Fibroblast of pulmonary artery (primary cell): ENCODE measurements around the gene BCL2.

ENCODE experiments used
- DNase-seq: peaks from one replicate; pipeline ENCODE4 v3.0.0-alpha.2; 2010; ENCODE audit warnings: low read depth
- H3K4me3 ChIP-seq: replicated peaks from 2 replicates; pipeline ENCODE4 v1.5.1; 2011; ENCODE audit warnings: low read depth, mild to moderate bottlenecking, control low read depth, low read length, moderate library complexity
- TF ChIP-seq, protein P1 (sequence below): IDR thresholded peaks from 2 replicates; pipeline ENCODE4 v1.5.1; 2011; ENCODE audit warnings: mild to moderate bottlenecking, control low read depth, low read length, inconsistent platforms; ENCODE audit errors: missing control alignments

The BCL2 gene

DNA sequence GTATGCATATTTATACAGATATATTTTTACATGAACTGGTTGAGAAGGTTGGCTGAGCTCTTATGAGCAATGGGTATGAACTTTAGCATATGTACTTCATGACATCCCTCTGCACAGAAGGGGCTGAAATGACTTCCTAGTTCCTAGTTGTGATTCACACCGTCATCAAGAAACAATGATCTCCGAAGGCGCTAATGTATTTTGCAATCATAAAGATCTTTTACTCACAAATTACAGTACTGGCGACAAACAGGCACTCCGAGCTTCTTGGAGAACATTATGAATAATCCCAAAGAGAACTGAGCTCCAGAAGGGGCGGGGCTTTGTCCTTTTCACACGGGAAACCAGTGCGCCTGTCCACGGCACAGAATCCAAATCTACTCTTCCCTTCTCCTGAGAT, 18.1 kb downstream of the BCL2 start:
- H3K4me3 ChIP-seq = no peak overlapping the region
- TF ChIP-seq, protein P1, sequence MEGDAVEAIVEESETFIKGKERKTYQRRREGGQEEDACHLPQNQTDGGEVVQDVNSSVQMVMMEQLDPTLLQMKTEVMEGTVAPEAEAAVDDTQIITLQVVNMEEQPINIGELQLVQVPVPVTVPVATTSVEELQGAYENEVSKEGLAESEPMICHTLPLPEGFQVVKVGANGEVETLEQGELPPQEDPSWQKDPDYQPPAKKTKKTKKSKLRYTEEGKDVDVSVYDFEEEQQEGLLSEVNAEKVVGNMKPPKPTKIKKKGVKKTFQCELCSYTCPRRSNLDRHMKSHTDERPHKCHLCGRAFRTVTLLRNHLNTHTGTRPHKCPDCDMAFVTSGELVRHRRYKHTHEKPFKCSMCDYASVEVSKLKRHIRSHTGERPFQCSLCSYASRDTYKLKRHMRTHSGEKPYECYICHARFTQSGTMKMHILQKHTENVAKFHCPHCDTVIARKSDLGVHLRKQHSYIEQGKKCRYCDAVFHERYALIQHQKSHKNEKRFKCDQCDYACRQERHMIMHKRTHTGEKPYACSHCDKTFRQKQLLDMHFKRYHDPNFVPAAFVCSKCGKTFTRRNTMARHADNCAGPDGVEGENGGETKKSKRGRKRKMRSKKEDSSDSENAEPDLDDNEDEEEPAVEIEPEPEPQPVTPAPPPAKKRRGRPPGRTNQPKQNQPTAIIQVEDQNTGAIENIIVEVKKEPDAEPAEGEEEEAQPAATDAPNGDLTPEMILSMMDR = no peak
- no peak for DNase-seq

DNA sequence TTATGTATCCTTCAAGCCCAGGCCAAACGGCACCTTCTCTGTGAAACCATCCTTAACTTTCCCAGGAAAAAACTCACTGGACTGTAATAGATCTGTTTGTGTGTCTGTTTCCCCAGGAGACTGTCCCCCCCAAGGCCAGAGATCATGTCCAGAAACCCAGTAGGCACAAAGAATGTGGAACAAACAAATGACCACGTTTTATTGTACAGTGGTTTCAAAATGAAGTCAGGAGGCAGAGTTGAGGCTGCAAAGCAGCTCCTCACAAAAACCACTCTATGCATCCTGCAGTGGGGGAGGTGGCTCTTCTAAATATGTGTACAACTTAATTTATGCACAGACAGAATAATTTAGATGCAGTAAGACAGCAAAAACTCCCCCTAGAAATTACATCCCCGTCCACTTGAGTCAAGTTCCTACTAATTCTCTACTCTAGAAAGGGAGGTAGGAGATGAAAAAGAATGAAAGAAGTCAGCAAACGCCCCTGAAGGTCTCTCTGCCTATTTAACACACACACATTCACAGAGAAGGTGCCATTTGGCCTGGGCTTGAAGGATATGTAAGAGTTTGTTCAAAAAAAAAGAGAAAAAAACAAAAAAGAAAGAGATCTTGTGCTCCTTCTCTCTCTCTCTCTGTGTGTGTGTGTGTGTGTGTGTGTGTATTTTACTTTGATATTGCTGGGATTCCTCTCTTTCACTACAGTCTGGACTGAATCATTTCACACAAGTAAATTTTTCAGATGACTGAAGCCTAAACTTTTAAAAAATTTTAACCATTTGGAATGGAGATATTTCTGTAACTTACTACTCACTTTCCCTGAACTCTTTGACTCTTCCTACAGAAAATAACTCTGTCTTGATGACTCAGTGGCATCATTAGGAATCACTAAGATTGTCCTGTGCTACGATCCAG, 19.5 kb downstream of the BCL2 start:
- no peak overlapping the region for H3K4me3 ChIP-seq
- TF ChIP-seq, protein P1 = no peak
- DNase-seq = no peak

DNA sequence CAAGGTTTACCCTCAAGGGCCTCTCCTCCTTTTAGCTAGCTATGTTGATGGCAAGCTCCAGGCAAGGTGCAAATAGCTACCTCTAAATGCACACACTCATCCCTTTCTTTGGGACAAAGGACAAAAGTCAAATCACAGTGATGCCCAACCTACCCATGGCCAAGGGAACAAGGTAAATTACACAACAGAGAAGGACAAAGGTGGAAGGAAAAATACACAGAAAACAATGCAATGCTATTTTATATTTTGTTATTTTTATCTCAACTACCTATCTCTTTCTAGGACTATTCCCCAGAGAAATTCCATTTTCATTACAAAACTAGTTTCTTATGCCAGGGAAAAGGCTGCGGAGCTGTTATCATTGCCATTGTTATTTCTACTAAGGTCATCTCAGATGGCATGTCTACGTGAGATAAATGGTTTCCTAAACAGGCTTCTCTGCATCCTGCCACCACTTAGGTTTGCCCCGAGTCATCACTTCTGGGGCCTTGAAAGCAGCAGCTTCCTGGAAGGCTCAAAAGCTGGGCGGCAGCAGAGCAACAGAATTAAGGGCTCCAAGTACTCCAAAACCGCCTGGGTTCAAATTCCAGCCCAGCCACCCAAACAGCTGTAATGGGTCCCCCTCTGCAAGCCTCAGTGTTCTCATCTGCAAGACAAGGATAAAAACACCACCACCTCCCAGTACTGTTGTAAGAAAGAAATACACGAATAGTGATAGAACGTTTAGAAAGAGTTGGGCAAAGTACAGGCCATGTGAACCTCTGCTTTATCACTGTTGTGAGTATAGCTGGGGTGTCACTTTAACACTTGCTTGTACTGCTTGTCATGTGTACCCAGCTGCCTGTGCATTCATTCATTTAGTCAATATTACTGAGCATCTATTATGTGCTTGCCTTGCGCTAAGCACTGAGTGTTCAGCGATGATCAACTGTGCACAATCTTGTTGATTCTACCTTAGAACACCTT, 20.9 kb downstream of the BCL2 start:
- DNase-seq = no peak
- TF ChIP-seq, protein P1 = no peak
- H3K4me3 ChIP-seq = no peak overlapping the region

- DNase-seq = no peak
- TF ChIP-seq, protein P1 = no peak
- H3K4me3 ChIP-seq = no peak overlapping the region
These were observed 21.7 kb downstream of the BCL2 start for GRCh38 chr18:63297687-63298399.

GRCh38 chr18:63293935-63294334, 25.6 kb downstream of the BCL2 start:
- TF ChIP-seq, protein P1 = no peak
- no peak for DNase-seq
- H3K4me3 ChIP-seq = no peak overlapping the region

DNA sequence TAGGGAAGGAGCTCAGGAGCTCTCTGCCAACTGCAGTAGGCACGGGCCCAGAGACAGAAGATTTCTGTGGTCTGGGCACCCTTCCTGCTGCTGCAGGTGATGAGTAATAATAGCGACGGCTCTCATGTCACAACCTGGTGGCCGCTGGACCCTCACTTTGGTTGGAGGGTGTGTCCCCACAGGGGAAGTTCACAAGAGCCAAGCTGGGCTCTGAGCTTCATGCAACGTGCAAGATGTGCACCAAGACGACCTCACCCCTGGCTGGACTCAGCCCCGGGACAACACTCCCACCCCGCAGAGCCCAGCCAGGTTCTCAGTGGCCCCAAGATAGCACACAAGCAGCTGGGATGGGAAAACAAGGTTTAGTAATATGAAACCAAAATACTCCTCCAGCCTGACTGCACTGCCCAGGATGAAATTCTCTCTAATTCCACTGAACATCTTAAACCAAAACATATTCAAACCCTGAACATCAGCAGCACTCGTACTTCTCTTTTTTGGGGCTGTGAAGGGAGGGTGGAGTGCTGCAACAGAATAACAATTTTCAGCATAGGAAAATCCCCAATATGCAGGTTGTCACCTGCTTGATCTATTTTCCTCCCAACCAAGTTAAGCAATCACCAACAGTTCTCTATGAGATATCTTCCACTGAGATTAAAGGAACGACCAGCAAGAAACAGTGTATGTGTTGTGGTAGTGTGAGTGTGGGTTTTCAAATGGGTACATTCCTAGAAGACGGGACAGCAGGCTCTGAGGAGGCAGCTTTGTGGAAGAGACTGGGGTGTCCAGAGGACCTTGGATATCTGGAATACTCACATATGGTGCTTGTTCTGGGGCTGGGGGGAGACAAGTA, 26.5 kb downstream of the BCL2 start:
- TF ChIP-seq, protein P1 = no peak
- no peak for DNase-seq
- H3K4me3 ChIP-seq = no peak overlapping the region
